ENCODE results near the gene CDYL. TPM values are rescaled to one million over a fixed set of nuclear protein-coding genes. Genes with fewer than 3 reads are reported as not detected.

The CDYL gene
- polyA plus RNA-seq, 1 donor = 18.2 TPM

DNA sequence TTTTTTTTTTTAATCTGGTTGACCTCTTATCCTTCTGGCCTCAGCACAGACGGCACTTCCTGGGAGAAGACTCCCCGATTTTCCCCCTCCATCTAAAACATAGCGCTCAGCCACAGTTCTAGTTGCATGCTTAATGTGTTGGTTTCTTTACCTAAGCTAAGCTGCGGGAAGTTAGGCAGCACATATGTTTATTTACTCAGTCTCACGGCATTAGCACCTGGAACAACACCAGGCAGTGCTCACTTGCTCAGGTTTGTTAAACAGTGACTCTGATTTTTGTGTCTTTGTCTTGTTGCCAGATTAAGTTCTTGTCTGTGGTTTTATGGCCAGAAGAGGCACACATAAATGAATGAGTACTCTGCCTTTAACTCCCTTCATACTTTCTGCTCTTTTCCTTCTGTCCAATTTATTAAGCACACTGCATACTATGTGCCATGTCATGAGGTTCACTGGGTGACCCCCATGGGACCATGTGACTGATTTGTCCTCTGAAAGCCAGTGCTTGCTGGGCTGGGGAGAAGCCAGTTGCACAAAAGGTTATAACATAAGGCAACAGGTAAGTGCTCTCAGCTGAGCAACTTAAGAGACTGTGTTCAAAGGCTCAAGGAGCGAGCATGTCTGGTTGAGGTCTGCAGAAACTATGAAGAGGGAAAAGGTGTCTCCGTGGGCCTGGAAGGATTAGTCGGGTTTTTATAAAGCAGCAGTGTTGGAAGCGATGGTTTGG lies 134.0 kb downstream of the CDYL start:
- DNase-seq = no peak

DNA sequence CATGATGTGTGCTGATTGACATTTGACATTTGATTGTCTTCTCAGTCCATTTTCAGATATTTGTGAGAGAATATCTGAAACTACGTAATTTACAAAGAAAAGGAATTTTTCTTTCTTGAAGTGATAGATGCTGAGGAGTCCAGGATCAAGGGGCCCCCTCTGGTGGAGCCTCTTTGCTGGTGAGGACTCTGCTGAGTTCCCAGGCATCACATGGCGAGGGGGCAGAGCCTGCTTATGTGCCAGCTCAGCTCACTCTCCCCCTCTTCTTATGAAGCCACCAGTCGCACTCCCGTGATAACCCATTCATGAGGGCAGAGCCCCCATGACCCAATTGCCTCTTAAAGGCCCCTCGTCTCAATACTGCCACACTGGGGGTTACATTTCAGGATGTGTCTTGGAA lies 136.4 kb downstream of the CDYL start:
- no peak for DNase-seq

DNA sequence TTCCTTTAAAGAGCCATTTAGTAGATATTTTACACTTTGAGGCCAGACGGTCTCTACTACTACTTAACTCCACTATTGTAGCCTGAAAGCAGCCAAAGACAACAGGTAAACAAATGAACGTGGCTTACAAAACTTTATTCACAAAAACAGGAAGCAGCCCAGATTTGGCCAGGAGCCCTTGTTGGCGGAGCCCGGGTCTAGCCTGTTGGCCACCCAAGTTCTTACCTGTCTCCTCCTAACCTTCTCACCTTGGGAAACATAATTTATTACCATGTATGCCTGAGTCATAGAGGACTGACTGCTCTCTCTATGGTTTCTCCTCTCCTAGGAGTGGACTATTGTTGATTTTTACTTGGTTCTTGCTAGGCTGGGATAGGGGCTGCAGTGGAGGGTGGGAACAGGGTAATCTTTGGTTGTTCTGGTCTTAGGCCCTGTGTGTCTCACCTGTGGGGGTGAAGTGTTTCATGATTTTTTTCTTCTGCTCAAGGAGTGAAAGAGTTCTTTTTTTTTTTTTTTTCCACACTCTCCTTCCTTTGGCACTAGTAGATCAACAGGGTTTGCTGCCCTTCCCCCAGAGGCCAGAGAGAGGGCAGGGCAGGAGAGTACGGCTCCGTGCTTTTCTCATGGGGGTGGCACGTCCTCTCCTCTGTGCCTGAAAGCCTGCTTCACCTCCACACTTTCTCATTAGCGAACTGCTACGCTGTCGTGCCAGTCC lies 137.7 kb downstream of the CDYL start:
- DNase-seq = no peak

DNA sequence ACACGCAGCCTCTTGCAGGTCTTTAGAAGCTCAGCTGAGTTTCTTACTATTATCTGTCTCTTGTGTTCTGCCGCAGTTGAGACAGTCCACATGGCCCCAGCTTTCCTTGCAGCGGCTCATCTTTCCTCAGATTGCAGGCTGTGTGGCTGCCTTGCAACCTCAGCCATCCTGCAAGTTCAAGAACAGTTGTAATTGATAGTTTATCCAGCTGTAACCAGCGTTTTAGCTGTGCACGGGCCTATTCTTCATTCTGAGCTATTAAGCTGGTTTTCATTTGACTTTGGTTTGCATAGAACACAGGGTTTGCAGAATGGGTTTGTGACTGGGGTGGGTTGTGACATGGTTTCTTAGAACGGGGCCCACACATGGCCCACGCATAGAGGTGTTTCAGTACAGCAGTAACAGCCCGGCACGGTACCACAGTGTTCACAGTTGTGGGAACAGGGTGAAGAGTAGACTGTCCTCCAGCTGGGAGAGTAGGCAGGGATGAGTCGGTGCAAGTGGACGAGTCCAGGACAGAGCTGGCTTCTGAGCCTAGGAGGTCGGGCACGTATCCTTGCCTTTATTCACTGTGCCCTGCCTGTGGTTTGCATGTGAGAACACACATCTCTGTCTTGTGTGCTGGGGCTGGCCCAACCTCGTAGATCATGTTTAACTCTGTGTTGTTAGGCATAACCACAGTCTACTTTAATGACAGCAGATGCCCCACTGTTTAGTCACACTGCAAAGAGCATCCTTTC lies 138.4 kb downstream of the CDYL start:
- DNase-seq = no peak

DNA sequence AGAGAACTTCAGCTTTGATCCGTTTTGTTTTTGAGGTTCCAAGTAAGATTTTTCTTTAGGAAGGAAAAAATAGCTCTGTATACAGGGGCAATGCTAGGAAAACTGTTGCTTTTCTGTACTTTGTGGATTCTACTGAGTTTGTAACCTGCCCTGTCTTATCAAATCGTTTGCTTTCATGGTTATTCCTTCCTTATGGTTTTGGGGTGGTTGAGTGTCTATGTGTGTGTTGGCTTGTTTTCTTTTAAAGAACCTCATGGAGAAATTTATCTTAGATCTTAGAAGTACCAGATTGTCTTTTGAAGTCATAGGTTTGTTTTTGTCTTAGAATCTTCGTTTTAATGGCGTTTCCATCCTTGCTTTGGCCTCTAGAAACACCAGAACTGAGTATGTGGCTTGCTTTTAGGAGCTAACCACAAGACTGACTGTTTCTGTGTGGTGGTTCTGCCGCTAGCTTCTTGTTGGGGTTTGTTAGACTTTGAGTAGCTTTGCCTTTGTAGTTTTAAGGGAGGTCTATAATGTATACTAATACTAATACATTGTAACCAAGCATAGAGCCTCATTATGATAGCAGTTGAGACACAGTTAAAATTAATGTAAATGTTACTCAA lies 140.9 kb downstream of the CDYL start:
- no peak for DNase-seq

DNA sequence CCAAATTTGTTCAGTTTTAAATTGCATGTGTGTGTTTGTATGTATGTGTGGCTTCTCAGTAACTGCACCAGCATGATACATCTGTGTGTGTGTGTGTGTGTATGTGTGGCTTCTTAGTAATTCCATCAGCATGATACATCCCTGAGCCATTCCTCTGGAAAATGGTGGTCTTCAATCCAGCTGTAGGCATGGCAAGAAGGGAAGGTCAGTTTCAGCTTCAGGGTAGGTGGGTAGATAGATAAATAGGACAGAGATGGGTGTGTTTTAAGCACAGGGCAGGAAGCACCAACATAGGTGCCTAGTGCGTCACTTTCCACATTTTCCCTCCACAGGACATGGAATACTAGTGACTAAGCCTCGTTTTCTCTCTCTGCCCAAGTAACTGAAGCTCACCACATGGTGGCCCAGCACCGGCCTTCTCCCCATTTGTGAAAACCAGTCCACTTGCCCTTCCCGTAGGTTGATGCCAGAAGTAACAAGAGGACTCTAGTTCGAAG lies 144.8 kb downstream of the CDYL start:
- no peak for DNase-seq

DNA sequence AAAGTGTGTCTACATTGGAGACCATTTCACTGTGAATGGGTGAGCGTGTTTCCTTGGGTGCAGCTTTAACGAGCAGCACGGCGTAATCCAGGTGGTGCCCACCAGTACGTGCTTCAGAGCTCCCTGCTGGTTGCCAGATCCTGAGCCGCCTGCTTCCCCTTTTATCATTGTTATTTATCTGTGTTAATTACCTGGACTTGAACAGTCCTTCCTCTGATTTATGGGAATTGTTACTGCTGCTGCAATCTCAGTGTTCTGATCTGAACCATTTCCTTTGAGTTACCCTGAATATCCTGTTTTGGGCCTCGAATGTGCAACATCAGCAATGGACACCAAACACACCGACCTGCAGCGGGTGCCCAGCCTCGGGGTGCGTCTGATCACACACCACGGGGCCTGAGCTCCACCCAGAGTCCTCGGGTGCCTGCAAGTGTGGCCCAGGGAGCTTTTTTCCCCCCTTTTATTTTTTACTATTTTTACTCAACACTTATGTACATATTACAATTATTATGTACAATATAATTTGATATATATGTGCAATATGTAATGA lies 146.4 kb downstream of the CDYL start:
- no peak for DNase-seq

DNA sequence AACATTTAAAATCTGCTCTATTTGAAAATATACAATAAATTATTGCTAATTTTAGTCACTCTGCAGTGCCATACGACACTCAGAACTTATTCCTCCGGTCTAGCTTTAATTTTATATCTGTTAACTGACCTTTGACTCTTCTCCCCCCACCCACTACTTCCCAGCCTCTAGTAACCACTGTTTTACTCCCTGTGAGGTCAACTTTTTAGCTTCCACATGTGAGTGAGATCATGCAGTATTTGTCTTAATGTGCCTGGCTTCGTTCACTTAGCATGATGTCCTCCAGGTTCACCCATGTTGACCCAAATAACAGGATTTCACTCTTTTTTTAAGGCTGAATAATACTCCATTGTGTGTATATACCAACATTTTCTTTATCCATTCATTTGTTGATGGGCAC lies 146.9 kb downstream of the CDYL start:
- DNase-seq = no peak

DNA sequence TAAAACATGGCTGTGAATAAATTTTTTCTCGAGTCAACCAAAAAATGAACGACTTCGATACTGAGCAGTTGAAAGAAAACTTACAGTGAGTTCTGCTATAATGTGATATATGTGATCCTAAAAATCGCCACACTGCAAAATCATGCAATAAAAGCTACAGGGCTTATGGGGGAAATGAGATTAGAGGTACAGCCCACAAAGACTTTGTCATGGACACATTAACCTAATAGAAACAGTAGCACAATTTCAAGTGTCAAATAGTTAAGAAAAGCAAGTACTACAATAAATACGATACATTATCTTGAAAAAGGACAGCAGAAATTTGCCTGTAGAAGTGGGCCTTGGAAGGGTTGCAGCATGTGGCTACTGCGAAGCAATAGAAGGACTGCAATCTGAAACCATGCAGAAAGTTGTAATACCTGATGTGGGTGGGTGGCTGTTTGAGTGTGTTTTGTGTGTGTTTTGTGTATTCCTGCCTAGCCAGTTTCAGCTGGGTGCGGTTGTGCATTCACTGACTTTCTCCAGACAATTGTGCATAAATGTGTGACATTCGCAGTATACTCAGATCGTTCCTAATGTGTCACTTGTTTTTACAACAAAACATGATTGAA lies 148.6 kb downstream of the CDYL start:
- DNase-seq = no peak

DNA sequence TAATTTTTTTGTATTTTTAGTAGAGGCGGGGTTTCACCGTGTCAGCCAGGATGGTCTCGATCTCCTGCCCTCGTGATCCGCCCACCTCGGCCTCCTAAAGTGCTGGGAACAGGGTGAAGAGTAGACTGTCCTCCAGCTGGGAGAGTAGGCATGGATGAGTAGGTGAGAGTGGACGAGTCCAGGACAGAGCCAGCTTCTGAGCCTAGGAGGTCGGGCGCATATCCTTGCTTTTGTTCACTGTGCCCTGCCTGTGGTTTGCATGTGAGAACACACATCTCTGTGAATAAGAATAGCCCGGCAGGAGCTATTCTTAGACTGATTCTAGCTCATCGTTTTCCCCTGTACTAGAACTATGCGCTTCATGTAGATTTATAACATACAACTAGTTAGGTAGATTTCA lies 149.4 kb downstream of the CDYL start:
- no peak for DNase-seq

DNA sequence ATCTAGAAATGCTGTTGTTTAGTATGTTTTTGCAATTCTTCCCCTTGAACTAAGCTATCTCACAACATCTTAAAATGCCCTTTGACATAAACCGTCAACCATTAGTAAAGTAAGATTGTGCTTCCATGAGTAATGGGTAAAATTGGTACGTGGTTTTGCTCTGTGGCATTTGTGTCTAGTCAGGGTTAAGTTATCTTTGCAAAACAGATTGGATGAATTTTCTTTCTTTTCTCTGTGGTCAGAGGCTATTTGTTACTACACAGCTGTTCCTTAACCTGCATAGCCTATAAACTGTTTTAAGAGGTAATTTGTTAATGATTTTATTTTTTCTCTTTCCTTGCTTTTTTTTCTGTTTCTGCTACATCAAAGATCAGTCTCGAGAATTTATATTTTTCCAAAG lies 152.2 kb downstream of the CDYL start:
- DNase-seq = no peak

DNA sequence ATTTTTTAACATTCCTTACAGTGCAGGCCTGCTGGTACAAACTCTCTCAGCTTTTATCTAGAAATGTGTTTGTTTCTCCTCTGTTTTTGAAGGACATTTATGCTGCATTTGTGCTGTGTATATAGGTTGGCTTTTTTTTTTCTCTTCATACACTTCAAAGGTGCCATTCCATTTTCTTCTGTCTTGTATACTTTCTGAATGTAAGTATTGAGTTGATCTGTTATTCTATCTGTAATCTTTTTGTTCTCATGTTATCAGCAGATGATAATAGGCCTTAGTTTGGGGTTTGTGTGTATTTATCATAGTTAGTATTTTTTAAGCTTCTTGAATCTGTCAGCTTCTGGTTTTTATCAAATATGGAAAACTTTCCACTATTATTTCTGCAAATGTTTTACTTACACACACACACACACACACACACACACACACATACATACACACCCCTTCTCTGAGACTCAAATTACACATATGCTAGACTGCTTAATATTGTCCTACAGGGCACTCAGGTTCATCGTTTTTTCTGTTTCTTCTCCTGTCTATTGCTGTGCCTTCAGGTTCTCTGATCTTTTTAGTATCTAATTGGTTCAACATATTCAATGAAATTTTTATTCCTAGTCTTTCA lies 153.0 kb downstream of the CDYL start:
- no peak for DNase-seq

DNA sequence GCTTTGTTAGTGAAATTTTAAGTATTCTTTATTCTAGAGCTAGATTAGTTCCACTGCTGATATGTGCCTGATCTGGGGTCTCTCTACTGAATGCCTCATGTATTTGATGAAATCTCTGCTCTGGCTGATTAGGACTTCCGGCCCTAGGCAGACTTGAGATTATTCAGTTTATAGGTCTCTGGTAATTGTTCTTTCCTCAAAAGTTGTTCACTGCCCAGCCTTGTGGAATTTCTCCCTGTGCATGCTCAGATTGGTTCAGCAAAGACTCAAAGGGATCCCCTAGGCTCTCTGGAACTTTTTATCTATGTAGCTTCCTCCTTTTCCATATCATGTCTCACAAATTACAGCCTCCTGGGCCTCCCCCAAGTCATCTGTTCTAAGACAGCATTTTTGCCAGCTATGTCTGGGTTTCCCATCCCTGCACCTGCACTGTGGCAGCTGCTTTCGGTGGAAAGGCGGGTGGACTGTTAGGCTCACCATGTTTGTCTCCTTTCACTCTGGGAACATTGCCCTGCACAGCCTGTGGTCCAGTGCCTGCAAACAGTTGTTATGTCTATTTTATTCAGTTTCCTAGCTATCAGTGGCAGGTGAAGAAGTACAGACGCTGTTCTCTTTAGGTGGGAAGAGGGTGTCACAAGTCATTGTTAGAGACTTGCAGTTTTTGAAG lies 154.0 kb downstream of the CDYL start:
- DNase-seq = peak; percentile 15

DNA sequence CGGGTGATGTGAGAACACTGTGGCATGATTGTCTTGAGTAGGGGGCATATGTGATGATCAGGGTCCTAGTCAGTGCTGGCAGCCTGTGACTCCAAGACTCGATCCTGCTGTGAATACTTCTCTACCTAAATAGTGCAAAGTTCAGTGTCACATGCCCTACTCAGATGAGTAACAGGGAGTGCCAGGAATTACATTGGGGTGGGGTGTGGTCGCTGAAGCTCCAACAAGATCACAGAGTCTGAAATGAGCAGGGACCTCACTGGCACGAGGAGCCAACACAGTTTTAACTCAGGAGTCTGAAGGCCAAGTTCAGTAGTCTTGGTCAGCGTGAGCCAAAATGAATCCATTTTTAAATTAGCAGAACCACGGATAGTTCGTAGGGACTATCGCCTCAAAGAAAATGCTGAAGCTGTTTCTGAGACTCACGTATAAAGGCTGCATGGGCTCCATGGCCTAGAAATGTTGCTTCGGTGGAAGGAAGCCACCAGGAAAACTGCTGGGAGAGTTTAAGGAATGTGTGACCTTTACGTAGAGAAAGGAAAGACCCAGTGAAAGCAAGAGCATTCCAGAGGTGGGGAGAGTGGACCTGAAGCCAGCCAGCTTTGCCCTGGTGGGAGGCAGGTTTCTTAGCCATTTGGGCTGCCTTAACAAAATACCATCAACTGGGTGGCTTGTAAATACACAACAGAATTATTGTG lies 155.5 kb downstream of the CDYL start:
- DNase-seq = no peak

DNA sequence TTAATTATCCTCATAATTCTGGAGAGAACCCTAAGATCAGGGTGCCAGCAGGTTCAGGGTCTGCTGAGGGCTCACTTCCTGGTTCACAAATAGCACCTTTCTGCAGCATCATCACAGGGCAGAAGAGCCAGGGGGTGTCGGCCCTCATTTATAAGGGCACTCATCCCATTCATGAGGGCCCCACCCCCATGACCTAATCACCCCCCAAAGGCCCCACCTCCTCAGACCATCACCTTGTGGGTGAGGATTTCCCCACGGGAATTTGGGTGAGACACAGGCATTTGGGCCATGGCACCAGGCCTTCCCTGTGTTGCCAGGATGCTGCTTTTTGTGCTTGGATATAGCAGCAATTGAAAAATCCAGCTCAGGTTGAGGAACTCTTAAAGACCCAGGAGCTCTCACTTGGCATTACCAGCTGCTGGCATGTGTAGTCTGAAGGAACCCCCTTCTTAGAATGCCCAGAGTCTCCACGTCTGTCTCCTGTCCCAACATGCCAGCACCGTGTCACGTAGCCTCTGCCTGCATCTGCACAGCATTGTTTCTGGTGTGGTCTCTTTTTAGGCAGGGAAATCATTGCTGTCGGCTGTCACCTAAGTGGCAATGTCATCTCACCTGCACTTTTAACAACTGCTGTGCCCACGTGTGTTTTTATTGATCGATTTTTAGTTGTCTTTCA lies 156.2 kb downstream of the CDYL start:
- DNase-seq = no peak

DNA sequence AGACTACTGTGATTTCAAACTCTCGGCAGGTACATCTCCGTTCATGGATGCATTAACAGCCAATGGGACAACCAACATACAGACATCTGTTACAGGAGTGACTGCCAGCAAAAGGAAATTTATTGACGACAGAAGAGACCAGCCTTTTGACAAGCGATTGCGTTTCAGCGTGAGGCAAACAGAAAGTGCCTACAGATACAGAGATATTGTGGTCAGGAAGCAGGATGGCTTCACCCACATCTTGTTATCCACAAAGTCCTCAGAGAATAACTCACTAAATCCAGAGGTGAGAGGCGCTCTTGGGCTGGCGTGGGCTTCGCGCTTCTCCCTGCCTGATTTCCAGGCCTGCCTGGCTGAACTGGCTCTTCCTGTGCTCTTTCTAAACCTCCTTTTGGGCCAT lies 159.3 kb downstream of the CDYL start:
- no peak for DNase-seq

DNA sequence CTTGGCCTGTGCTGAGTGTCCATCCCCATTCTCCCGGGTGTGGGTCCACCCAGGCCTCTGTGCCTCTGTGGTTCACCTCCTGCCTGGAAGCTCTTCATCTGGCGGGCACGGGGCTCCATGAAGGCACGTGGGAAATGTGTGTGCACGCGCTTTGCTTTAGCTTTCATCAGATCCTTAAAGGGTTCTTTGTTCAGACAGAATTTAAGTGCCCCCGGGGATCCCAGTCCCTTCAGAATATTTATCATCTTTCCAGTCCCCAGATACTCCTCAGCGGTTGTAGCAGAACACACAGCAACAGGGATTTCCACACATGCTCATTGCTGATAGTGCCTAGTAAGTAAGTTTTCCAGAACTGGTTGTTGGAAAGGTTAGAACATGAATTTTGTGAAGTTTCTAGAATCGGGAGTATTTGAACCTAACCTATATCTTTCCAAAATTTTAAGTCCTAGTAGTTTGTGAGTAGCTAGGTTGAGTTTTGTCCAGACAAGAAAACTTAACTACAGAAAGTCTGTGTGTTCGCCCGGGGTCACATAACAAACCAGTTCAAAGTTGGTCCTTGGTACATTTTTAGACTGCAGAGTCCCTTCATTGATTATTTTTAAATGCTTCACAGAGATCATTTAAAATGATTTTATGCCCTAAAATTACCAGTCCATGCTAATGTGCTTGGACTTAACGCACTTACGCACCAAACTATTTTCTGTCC lies 159.9 kb downstream of the CDYL start:
- no peak for DNase-seq

DNA sequence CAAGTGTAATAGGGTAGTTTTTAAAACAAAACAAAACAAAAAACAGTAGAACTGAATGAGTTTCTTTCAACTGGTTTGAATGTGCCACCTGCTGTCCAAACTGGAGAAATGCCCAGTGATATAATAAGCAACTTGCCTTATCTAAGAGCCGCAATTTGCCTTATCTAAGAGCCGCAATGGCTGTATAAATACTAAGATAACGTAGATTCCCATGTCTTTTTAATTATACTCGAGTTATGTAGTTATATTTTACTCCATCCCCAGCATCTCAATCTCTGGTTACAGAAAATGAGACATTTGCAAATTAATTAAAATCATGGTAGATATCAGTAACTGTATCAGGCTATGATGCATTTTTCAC lies 160.5 kb downstream of the CDYL start:
- no peak for DNase-seq

DNA sequence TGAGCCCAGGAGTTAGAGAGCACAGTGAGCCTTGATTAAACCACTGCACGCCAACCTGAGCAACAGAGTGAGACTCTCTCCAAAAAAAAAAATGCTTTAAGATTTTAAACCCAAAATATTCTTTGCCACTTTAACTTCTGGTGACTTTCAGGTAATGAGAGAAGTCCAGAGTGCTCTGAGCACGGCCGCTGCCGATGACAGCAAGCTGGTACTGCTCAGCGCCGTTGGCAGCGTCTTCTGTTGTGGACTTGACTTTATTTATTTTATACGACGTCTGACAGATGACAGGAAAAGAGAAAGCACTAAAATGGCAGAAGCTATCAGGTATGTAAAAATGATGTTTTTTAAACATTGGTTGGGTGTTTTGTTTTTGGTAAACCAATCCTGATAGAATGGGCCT lies 161.2 kb downstream of the CDYL start:
- DNase-seq = no peak

Data from hindlimb muscle (tissue), 1 donor.